CD4-positive, alpha-beta T cell (primary cell): Measurements from ENCODE around the gene KCNC2. TPM values are rescaled to one million over a fixed set of nuclear protein-coding genes. Genes with fewer than 3 reads are reported as not detected.

Source experiments
- ATAC-seq: fragments of 200-7000 bp; cut with Tn5 transposase; one replicate; pipeline ENCODE4 v1.10.0; 2022; ENCODE audit warnings: mild to moderate bottlenecking; ENCODE audit not compliant: poor library complexity
- CTCF ChIA-PET: fragments of 350-600 bp; sonication (Branson Sonifier 250); formaldehyde crosslinking; loops from one replicate; lab custom pipeline; 2021; ENCODE audit warnings: antibody characterized with exemption, inconsistent platforms; lab: Charles Lee
- POLR2A ChIA-PET: fragments of 350-600 bp; sonication (Branson Sonifier 250); formaldehyde crosslinking; loops from one replicate; lab custom pipeline; 2021; ENCODE audit warnings: antibody characterized with exemption, inconsistent platforms; lab: Charles Lee
- DNase-seq, 14 experiments: peaks; one replicate each; pipeline ENCODE4 v3.0.0-alpha.2; 2013 to 2020; ENCODE audit warnings: mixed read lengths in 2 of 14
- H3K27ac ChIP-seq, 2 donors: one replicate each; pipeline versions ENCODE4 v1.5.1 to v1.7.0; 2013; ENCODE audit warnings: low read length in 2 of 2, low read depth in 1 of 2, mild to moderate bottlenecking in 1 of 2
- H3K27me3 ChIP-seq, 2 experiments: 1 replicate in 1 of 2; 2 replicates in 1 of 2; pipeline versions ENCODE4 v1.6.1 to v1.7.0; 2013; ENCODE audit warnings: low read length in 2 of 2, control low read depth in 1 of 2, mild to moderate bottlenecking in 1 of 2, moderate library complexity in 1 of 2; ENCODE audit not compliant: insufficient read depth in 2 of 2, control insufficient read depth in 1 of 2
- H3K36me3 ChIP-seq: one replicate; pipeline ENCODE4 v1.6.1; 2013; ENCODE audit warnings: low read length, control low read depth; ENCODE audit not compliant: insufficient read depth
- H3K4me1 ChIP-seq: one replicate; pipeline ENCODE4 v1.6.1; 2013; ENCODE audit warnings: low read length, control low read depth; ENCODE audit not compliant: insufficient read depth
- H3K4me3 ChIP-seq: one replicate; pipeline ENCODE4 v1.5.1; 2013; ENCODE audit warnings: mild to moderate bottlenecking, low read length, moderate library complexity
- H3K9me3 ChIP-seq, 2 experiments: 1 replicate in 1 of 2; 2 replicates in 1 of 2; pipeline versions ENCODE4 v1.6.1 to v1.7.0; 2013; ENCODE audit warnings: low read length in 2 of 2, mild to moderate bottlenecking in 2 of 2, control low read depth in 1 of 2, moderate library complexity in 1 of 2; ENCODE audit not compliant: control insufficient read depth in 1 of 2, insufficient read depth in 1 of 2
- H3K27ac Mint-ChIP-seq: one replicate; pipeline ENCODE4 v1.8.0; 2020; ENCODE audit warnings: mixed read lengths
- H3K27me3 Mint-ChIP-seq: one replicate; pipeline ENCODE4 v1.8.0; 2021; ENCODE audit warnings: mixed read lengths
- H3K36me3 Mint-ChIP-seq: one replicate; pipeline ENCODE4 v1.8.0; 2021; ENCODE audit warnings: low read depth, mixed read lengths
- H3K4me1 Mint-ChIP-seq: one replicate; pipeline ENCODE4 v1.8.0; 2021; ENCODE audit warnings: low read depth, mixed read lengths
- H3K4me3 Mint-ChIP-seq: one replicate; pipeline ENCODE4 v1.8.0; 2020; ENCODE audit warnings: mild to moderate bottlenecking, mixed read lengths
- H3K9me3 Mint-ChIP-seq: one replicate; pipeline ENCODE4 v1.8.0; 2020; ENCODE audit warnings: mixed read lengths
- intact Hi-C, 2 experiments: fragments of 100-400 bp; cut with DNase I in 1 of 2; cut with micrococcal nuclease in 1 of 2; formaldehyde crosslinking; loops; one replicate each; pipeline versions ENCODE4 v1.15.1 to v1.9.0; 2023 to 2025; cut with DNase I, micrococcal nuclease
- total RNA-seq, 174 experiments: library from RNA in 2 of 174; stranded (reverse) in 2 of 174; gene quantifications; one replicate each; pipeline ENCODE4 v1.2.3 and lab custom pipeline; 2021 to 2026
- TF ChIP-seq, protein P1 (sequence below): fragments of 200-600 bp; IDR thresholded peaks from one replicate; pipeline ENCODE4 v1.8.0; 2022; ENCODE audit warnings: antibody characterized with exemption, mild to moderate bottlenecking

Gene KCNC2
- total RNA-seq, 2 experiments from 2014 or later, result not detected

DNA sequence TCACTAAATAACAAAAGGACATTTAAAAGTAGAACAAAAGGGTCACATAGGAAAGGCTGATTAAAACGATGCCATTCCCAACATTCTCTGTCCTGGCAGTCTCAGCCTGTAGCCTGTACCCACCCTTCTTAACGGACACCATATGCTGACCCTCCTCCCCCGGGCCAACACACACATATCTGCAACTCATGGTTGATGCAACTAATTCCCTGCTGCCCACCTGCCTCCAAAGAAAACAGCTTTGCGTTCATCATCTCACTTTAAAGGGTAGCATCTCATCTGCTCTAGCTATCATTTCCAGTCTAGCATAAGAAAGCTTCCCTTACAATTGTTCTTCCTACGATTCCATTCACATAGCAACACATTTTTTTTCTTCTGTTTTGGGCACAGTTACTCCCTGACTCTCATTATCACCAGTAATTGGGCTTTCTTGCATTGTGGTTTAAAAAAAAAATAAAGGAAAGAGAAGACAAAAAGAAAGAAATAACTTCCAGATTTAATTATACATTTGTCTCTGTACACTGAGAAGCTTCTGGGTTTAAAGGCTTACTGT is 92.9 kb downstream of the KCNC2 start:
- Histone ChIP-seq H3K4me3 (no peak overlapping the region), H3K27me3 (no peaks in the 10 kb centered on the region), H3K9me3 (peaks cover 0 to 5% of the 10 kb centered on the region in 2 experiments), H3K36me3 (no peaks in the 10 kb centered on the region), H3K4me1 (no peaks in the 10 kb centered on the region), H3K27ac (no peak overlapping the region)
- no peak overlapping the region for H3K4me3 Mint-ChIP-seq
- no peaks in the 10 kb centered on the region for H3K9me3 Mint-ChIP-seq
- CTCF ChIA-PET, result no interaction called here
- no peaks in the 10 kb centered on the region for H3K36me3 Mint-ChIP-seq
- ATAC-seq (no peak), DNase-seq (no peak)
- H3K27me3 Mint-ChIP-seq, result no peaks in the 10 kb centered on the region
- intact Hi-C loops, result no loop called here
- TF ChIP-seq, protein P1, sequence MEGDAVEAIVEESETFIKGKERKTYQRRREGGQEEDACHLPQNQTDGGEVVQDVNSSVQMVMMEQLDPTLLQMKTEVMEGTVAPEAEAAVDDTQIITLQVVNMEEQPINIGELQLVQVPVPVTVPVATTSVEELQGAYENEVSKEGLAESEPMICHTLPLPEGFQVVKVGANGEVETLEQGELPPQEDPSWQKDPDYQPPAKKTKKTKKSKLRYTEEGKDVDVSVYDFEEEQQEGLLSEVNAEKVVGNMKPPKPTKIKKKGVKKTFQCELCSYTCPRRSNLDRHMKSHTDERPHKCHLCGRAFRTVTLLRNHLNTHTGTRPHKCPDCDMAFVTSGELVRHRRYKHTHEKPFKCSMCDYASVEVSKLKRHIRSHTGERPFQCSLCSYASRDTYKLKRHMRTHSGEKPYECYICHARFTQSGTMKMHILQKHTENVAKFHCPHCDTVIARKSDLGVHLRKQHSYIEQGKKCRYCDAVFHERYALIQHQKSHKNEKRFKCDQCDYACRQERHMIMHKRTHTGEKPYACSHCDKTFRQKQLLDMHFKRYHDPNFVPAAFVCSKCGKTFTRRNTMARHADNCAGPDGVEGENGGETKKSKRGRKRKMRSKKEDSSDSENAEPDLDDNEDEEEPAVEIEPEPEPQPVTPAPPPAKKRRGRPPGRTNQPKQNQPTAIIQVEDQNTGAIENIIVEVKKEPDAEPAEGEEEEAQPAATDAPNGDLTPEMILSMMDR, result no peak
- POLR2A ChIA-PET, result no interaction called here
- H3K4me1 Mint-ChIP-seq, result no peaks in the 10 kb centered on the region
- no peak overlapping the region for H3K27ac Mint-ChIP-seq

DNA sequence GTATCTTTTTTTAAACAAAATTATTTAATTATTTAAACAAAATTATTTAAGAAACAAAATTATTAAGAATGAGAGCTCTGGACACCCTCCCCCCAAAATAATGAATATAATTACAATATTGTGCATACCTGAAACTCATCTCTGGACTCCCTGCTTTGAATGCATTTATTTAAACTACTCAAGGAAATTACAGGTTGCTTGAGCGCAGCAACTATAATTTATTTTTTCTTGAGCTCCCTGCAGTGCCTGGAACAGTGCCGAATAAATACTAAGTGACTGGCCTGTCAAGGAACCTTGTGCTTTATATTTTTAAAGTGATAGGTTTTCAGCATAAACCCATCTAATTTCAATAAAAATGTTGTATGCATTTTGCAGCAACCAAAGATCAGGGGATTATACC is 93.9 kb downstream of the KCNC2 start:
- Histone ChIP-seq H3K4me1 (no peaks in the 10 kb centered on the region), H3K36me3 (no peaks in the 10 kb centered on the region), H3K9me3 (peaks cover 0 to 5% of the 10 kb centered on the region in 2 experiments), H3K27me3 (no peaks in the 10 kb centered on the region), H3K4me3 (no peak overlapping the region), H3K27ac (no peak overlapping the region)
- DNase-seq, result no peak
- Mint-ChIP-seq H3K4me1 (no peaks in the 10 kb centered on the region), H3K9me3 (no peaks in the 10 kb centered on the region), H3K27me3 (no peaks in the 10 kb centered on the region), H3K27ac (no peak overlapping the region), H3K4me3 (no peak overlapping the region), H3K36me3 (no peaks in the 10 kb centered on the region)
- ChIA-PET POLR2A (no interaction called here), CTCF (no interaction called here)
- TF ChIP-seq, protein P1, result no peak
- intact Hi-C loops, result no loop called here
- no peak for ATAC-seq

DNA sequence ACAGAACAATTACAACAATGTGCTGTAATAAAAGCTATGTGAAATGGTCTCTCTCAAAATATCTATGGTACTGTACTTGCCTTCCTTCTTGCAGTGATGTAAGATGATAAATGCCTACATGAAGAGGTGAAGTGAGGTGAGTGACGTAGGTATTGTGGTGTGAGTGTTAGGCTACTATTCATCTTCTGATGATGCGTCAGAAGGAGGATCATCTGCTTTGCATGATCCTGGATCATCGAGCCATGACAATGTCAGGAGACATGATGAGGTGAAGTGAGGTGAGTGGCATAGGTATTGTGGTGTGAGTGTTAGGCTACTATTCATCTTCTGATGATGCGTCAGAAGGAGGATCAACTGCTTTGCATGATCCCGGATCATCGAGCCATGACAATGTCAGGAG is 105.8 kb downstream of the KCNC2 start:
- H3K27ac ChIP-seq, result no peak overlapping the region
- H3K36me3 ChIP-seq, result no peaks in the 10 kb centered on the region
- no peak for DNase-seq
- H3K4me3 ChIP-seq, result no peak overlapping the region
- no peaks in the 10 kb centered on the region for H3K9me3 ChIP-seq
- Mint-ChIP-seq H3K27ac (no peak overlapping the region), H3K36me3 (no peaks in the 10 kb centered on the region), H3K9me3 (no peaks in the 10 kb centered on the region), H3K4me1 (no peaks in the 10 kb centered on the region), H3K4me3 (no peak overlapping the region), H3K27me3 (no peaks in the 10 kb centered on the region)
- POLR2A ChIA-PET, result no interaction called here
- intact Hi-C loops, result no loop called here
- CTCF ChIA-PET, result no interaction called here
- H3K27me3 ChIP-seq, result no peaks in the 10 kb centered on the region
- TF ChIP-seq, protein P1, result no peak
- H3K4me1 ChIP-seq, result no peaks in the 10 kb centered on the region
- no peak for ATAC-seq
